Fibroblast of mammary gland (primary cell): ENCODE data around the gene TANC1.

Experiments used
- DNase-seq: peaks from one replicate; pipeline ENCODE4 v3.0.0-alpha.2; 2010; ENCODE audit warnings: low read depth
- H3K4me3 ChIP-seq: 2 replicates; pipeline ENCODE4 v1.5.1; 2011; ENCODE audit warnings: low read depth, mild to moderate bottlenecking, low read length, moderate library complexity; ENCODE audit not compliant: control insufficient read depth
- CTCF ChIP-seq: conservative IDR thresholded peaks from 2 replicates; pipeline ENCODE4 v1.5.1; 2011; ENCODE audit warnings: low read depth, low read length, inconsistent platforms; ENCODE audit not compliant: control insufficient read depth, insufficient read depth

TANC1 gene

GRCh38 chr2:159009940-159010339, 41.5 kb downstream of the TANC1 start:
- H3K4me3 ChIP-seq, result no peak overlapping the region
- no peak for DNase-seq
- no peak for TF ChIP-seq CTCF

GRCh38 chr2:159010340-159010739, 41.9 kb downstream of the TANC1 start:
- TF ChIP-seq CTCF, result no peak
- H3K4me3 ChIP-seq, result no peak overlapping the region
- DNase-seq, result peak; percentile 66

- TF ChIP-seq CTCF, result no peak
Measured at GRCh38 chr2:159010963-159011362, 42.5 kb downstream of the TANC1 start.

GRCh38 chr2:159012142-159012541, 43.7 kb downstream of the TANC1 start:
- no peak for TF ChIP-seq CTCF
- no peak overlapping the region for H3K4me3 ChIP-seq
- no peak for DNase-seq

More at GRCh38 chr2:159010963-159011362, 42.5 kb downstream of the TANC1 start:
- H3K4me3 ChIP-seq, result no peak overlapping the region
- DNase-seq, result peak; percentile 51

GRCh38 chr2:159013103-159013502, 44.7 kb downstream of the TANC1 start:
- H3K4me3 ChIP-seq, result no peak overlapping the region
- DNase-seq, result no peak
- no peak for TF ChIP-seq CTCF

GRCh38 chr2:159015174-159015573, 46.7 kb downstream of the TANC1 start:
- no peak for DNase-seq
- no peak overlapping the region for H3K4me3 ChIP-seq
- TF ChIP-seq CTCF, result no peak

- no peak overlapping the region for H3K4me3 ChIP-seq
- TF ChIP-seq CTCF, result no peak
- DNase-seq, result no peak
Measured at GRCh38 chr2:159015823-159016222, 47.4 kb downstream of the TANC1 start.
